H9 (cell line): ENCODE measurements around the gene NLRP1. TPM values are rescaled to one million over a fixed set of nuclear protein-coding genes. Genes with fewer than 3 reads are reported as not detected.

ENCODE experiments used
- DNase-seq: peaks from one replicate; pipeline ENCODE4 v3.0.0-alpha.2; 2017
- H2AFZ ChIP-seq: one replicate; pipeline ENCODE4 v1.6.1; 2013; ENCODE audit warnings: mild to moderate bottlenecking, low read length, control low read depth, moderate library complexity
- H2AK5ac ChIP-seq: 2 replicates; pipeline ENCODE4 v1.6.1; 2013; ENCODE audit warnings: low read length, control low read depth, mixed read lengths; ENCODE audit not compliant: insufficient read length
- H2BK120ac ChIP-seq: one replicate; pipeline ENCODE4 v1.6.1; 2013; ENCODE audit warnings: low read depth, mild to moderate bottlenecking, low read length, control low read depth, inconsistent platforms; ENCODE audit not compliant: poor library complexity, severe bottlenecking
- H2BK12ac ChIP-seq: 2 replicates; pipeline ENCODE4 v1.6.1; 2013; ENCODE audit warnings: low read length, control low read depth, mixed read lengths, low read depth; ENCODE audit not compliant: insufficient read length
- H2BK15ac ChIP-seq: 2 replicates; pipeline ENCODE4 v1.6.1; 2013; ENCODE audit warnings: low read depth, low read length, control low read depth
- H2BK20ac ChIP-seq: one replicate; pipeline ENCODE4 v1.6.1; 2013; ENCODE audit warnings: low read depth, mild to moderate bottlenecking, low read length, control low read depth, inconsistent platforms; ENCODE audit not compliant: poor library complexity, severe bottlenecking
- H2BK5ac ChIP-seq: 2 replicates; pipeline ENCODE4 v1.6.1; 2013; ENCODE audit warnings: low read length, control low read depth, mixed read lengths; ENCODE audit not compliant: insufficient read length
- H3K14ac ChIP-seq: 2 replicates; pipeline ENCODE4 v1.6.1; 2013; ENCODE audit warnings: low read length, control low read depth; ENCODE audit not compliant: insufficient read depth
- H3K18ac ChIP-seq: 2 replicates; pipeline ENCODE4 v1.6.1; 2013; ENCODE audit warnings: low read depth, mild to moderate bottlenecking, mixed read lengths, low read length, control low read depth; ENCODE audit not compliant: insufficient read length
- H3K23ac ChIP-seq: 2 replicates; pipeline ENCODE4 v1.6.1; 2013; ENCODE audit warnings: low read length, control low read depth, mixed read lengths, low read depth; ENCODE audit not compliant: insufficient read length
- H3K23me2 ChIP-seq: 2 replicates; pipeline ENCODE4 v1.6.1; 2013; ENCODE audit warnings: low read depth, mild to moderate bottlenecking, mixed read lengths, low read length, control low read depth; ENCODE audit not compliant: insufficient read length, poor library complexity, severe bottlenecking
- H3K27ac ChIP-seq: 2 replicates; pipeline ENCODE4 v1.5.1; 2013; ENCODE audit warnings: low read length, control low read depth, mixed read lengths, low read depth; ENCODE audit not compliant: insufficient read length
- H3K27me3 ChIP-seq: 2 replicates; pipeline ENCODE4 v1.6.1; 2013; ENCODE audit warnings: low read length, control low read depth, inconsistent platforms; ENCODE audit not compliant: insufficient read depth
- H3K4ac ChIP-seq: 2 replicates; pipeline ENCODE4 v1.6.1; 2013; ENCODE audit warnings: low read depth, mild to moderate bottlenecking, control low read depth, inconsistent platforms, low read length, moderate library complexity
- H3K4me1 ChIP-seq: 2 replicates; pipeline ENCODE4 v1.6.1; 2013; ENCODE audit warnings: low read length, control low read depth, inconsistent platforms; ENCODE audit not compliant: insufficient read depth
- H3K4me2 ChIP-seq: 2 replicates; pipeline ENCODE4 v1.6.1; 2013; ENCODE audit warnings: low read length, control low read depth, mixed read lengths; ENCODE audit not compliant: insufficient read length, insufficient read depth
- H3K56ac ChIP-seq: 2 replicates; pipeline ENCODE4 v1.6.1; 2013; ENCODE audit warnings: low read depth, mild to moderate bottlenecking, mixed read lengths, low read length, control low read depth; ENCODE audit not compliant: insufficient read length
- H3K79me1 ChIP-seq: 2 replicates; pipeline ENCODE4 v1.6.1; 2013; ENCODE audit warnings: low read depth, mild to moderate bottlenecking, moderate library complexity, low read length, control low read depth, inconsistent platforms; ENCODE audit not compliant: insufficient read depth, poor library complexity, severe bottlenecking
- H3K79me2 ChIP-seq: 2 replicates; pipeline ENCODE4 v1.6.1; 2013; ENCODE audit warnings: low read length, control low read depth, inconsistent platforms; ENCODE audit not compliant: insufficient read depth
- H3K9ac ChIP-seq: 2 replicates; pipeline ENCODE4 v1.6.1; 2013; ENCODE audit warnings: low read length, control low read depth, mixed read lengths; ENCODE audit not compliant: insufficient read length; ENCODE audit errors: extremely low read depth
- H3K9me3 ChIP-seq: one replicate; pipeline ENCODE4 v1.6.1; 2013; ENCODE audit warnings: low read depth, low read length, inconsistent platforms; ENCODE audit not compliant: control insufficient read depth
- H3T11ph ChIP-seq: one replicate; pipeline ENCODE4 v1.6.1; 2013; ENCODE audit warnings: mild to moderate bottlenecking, low read length, control low read depth, inconsistent platforms
- H4K20me1 ChIP-seq: one replicate; pipeline ENCODE4 v1.6.1; 2013; ENCODE audit not compliant: control insufficient read depth, insufficient read length, insufficient read depth
- H4K5ac ChIP-seq: 2 replicates; pipeline ENCODE4 v1.6.1; 2013; ENCODE audit warnings: low read depth, mild to moderate bottlenecking, mixed read lengths, low read length, control low read depth; ENCODE audit not compliant: insufficient read length
- H4K8ac ChIP-seq: replicated peaks from 2 replicates; pipeline ENCODE4 v1.6.1; 2013; ENCODE audit warnings: low read length, control low read depth, mixed read lengths, low read depth; ENCODE audit not compliant: insufficient read length
- H4K91ac ChIP-seq: 2 replicates; pipeline ENCODE4 v1.6.1; 2013; ENCODE audit warnings: low read depth, mild to moderate bottlenecking, moderate library complexity, mixed read lengths, low read length, control low read depth; ENCODE audit not compliant: insufficient read length
- H3K27ac Mint-ChIP-seq, 3 experiments: 2 replicates in 2 of 3; 3 replicates in 1 of 3; pipeline ENCODE4 v1.8.0; 2020 to 2021; ENCODE audit warnings: mixed read lengths in 3 of 3, mild to moderate bottlenecking in 1 of 3, moderate library complexity in 1 of 3
- H3K27me3 Mint-ChIP-seq: 2 replicates; pipeline ENCODE4 v1.8.0; 2021; ENCODE audit warnings: low read depth, mild to moderate bottlenecking, moderate library complexity, mixed read lengths
- H3K36me3 Mint-ChIP-seq, 3 experiments: 2 replicates in 2 of 3; 3 replicates in 1 of 3; pipeline ENCODE4 v1.8.0; 2020 to 2021; ENCODE audit warnings: low read depth in 3 of 3, mixed read lengths in 3 of 3; ENCODE audit not compliant: insufficient read depth in 1 of 3
- H3K4me1 Mint-ChIP-seq, 2 experiments: 2 replicates each; pipeline ENCODE4 v1.8.0; 2020; ENCODE audit warnings: mixed read lengths in 2 of 2
- H3K4me3 Mint-ChIP-seq, 2 experiments: 2 replicates in 1 of 2; 3 replicates in 1 of 2; pipeline ENCODE4 v1.8.0; 2020 to 2021; ENCODE audit warnings: mild to moderate bottlenecking in 2 of 2, mixed read lengths in 2 of 2, moderate library complexity in 1 of 2
- H3K9me3 Mint-ChIP-seq, 2 experiments: 2 replicates in 1 of 2; 3 replicates in 1 of 2; pipeline ENCODE4 v1.8.0; 2020; ENCODE audit warnings: mild to moderate bottlenecking in 2 of 2, mixed read lengths in 2 of 2, moderate library complexity in 1 of 2
- WGBS: extraction: QIAGEN DNeasy Blood & Tissue Kit; methylation state at CpG from one replicate; pipeline ENCODE4 v1.1.7; 2013; ENCODE audit warnings: missing lambda C conversion rate, low lambda C conversion rate, mixed read lengths; ENCODE audit not compliant: insufficient read length; ENCODE audit errors: extremely low coverage; 5-methylcytosine and 5-hydroxymethylcytosine counted together
- total RNA-seq: library from RNA; stranded (reverse); gene quantifications from 2 replicates; pipeline ENCODE4 v1.2.1, GENCODE V29; 2021
- TF ChIP-seq, protein P1 (sequence below): fragments of 200-600 bp; sonication (generic); conservative IDR thresholded peaks from 3 replicates; pipeline ENCODE4 v1.8.0; 2021; ENCODE audit warnings: antibody characterized with exemption, mild to moderate bottlenecking

Gene NLRP1
- total RNA-seq, 1 experiment from 2014 or later, result 12.1 TPM

DNA sequence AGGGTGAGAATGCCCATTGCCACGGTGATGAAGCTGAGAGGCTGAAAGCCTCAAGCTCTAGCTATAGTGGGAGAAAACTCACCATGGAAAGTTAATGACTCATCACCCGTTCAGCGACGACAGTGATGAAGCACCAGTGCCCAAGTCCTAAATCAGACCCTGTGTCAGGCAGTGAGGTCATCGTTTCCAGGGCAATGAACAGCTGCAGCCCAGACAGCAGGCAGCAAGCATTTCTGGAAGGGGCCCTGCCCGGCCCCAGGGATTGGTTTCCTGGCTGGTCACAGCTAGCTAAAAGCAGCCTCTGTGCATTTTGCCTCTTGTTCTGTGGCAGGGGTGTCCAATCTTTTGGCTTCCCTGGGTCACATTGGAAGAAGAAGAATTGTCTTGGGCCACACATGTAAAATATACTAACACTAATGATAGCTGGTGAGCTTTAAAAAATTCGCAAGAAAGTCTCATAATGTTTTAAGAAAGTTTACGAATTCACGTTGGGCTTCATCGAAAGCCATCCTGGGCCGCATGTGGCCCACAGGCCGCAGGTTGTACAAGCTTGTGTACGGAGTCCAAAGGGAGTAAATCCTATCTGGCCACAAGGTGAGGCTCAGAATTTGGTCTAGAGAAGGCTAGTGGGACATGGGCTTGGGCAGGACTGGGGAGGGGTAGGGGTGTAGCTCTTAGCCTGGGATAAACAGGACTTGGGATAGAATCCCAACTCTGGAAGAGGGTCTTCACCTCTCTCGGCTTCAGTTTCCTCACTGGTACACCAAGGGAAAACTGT is 57.3 kb downstream of the NLRP1 start:
- Mint-ChIP-seq H3K9me3 (no peaks in the 10 kb centered on the region), H3K27me3 (peaks cover 4% of the 10 kb centered on the region), H3K36me3 (no peaks in the 10 kb centered on the region), H3K27ac (no peak overlapping the region; a peak in 1 of 7 replicates), H3K4me3 (no peak overlapping the region), H3K4me1 (peaks cover 1 to 2% of the 10 kb centered on the region in 2 experiments; a peak in 2 of 4 replicates)
- Histone ChIP-seq H2BK20ac (no peak overlapping the region), H4K91ac (no peak overlapping the region), H2BK5ac (no peak overlapping the region), H3K9me3 (no peaks in the 10 kb centered on the region), H3K27ac (no peak overlapping the region), H3K14ac (no peak overlapping the region), H2BK15ac (no peak overlapping the region), H2AK5ac (no peak overlapping the region), H3K27me3 (no peaks in the 10 kb centered on the region), H2BK120ac (no peak overlapping the region), H4K5ac (no peak overlapping the region), H3K4me2 (no peak overlapping the region), H3K79me2 (no peaks in the 10 kb centered on the region), H3K9ac (no peak overlapping the region), H4K8ac (no peak overlapping the region), H3K79me1 (no peaks in the 10 kb centered on the region), H2BK12ac (no peak overlapping the region), H3K23ac (no peak overlapping the region), H3K18ac (no peak overlapping the region), H3K23me2 (no peaks in the 10 kb centered on the region), H3K4ac (no peak overlapping the region), H3T11ph (no peak overlapping the region), H4K20me1 (no peaks in the 10 kb centered on the region), H3K4me1 (no peaks in the 10 kb centered on the region), H2AFZ (no peak overlapping the region), H3K56ac (no peak overlapping the region)
- TF ChIP-seq, protein P1, sequence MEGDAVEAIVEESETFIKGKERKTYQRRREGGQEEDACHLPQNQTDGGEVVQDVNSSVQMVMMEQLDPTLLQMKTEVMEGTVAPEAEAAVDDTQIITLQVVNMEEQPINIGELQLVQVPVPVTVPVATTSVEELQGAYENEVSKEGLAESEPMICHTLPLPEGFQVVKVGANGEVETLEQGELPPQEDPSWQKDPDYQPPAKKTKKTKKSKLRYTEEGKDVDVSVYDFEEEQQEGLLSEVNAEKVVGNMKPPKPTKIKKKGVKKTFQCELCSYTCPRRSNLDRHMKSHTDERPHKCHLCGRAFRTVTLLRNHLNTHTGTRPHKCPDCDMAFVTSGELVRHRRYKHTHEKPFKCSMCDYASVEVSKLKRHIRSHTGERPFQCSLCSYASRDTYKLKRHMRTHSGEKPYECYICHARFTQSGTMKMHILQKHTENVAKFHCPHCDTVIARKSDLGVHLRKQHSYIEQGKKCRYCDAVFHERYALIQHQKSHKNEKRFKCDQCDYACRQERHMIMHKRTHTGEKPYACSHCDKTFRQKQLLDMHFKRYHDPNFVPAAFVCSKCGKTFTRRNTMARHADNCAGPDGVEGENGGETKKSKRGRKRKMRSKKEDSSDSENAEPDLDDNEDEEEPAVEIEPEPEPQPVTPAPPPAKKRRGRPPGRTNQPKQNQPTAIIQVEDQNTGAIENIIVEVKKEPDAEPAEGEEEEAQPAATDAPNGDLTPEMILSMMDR, result no peak
- no CpG with 5 or more reads among the region's 14 CpGs for WGBS
- DNase-seq, result no peak
